SK-N-SH treated with all-trans-retinoic acid at 6 μM for 48 hours (cell line): Measurements from ENCODE around the gene RNASET2.

Experiments
- ATAC-seq: fragments of 200-7000 bp; cut with Tn5 transposase; 3 replicates; pipeline ENCODE4 v1.9.1; 2020; ENCODE audit warnings: mild to moderate bottlenecking, moderate library complexity
- ARNTL ChIP-seq: fragments of 450-650 bp; formaldehyde crosslinking; IDR thresholded peaks from 2 replicates; pipeline ENCODE4 v1.5.0; 2020; ENCODE audit warnings: low read depth, mild to moderate bottlenecking, moderate library complexity, borderline replicate concordance
- BACH2 ChIP-seq: fragments of 250-450 bp; sonication (Bioruptor Pico); IDR thresholded peaks from 2 replicates; pipeline ENCODE4 v1.9.0; 2021; ENCODE audit warnings: mild to moderate bottlenecking, borderline replicate concordance
- CSDC2 ChIP-seq: fragments of 250-450 bp; sonication (Bioruptor Pico); IDR thresholded peaks from 2 replicates; pipeline ENCODE4 v1.5.0; 2020; ENCODE audit warnings: mild to moderate bottlenecking, moderate library complexity
- ESRRG ChIP-seq: fragments of 250-450 bp; sonication (Bioruptor Pico); IDR thresholded peaks from 2 replicates; pipeline ENCODE4 v1.6.1; 2021; ENCODE audit warnings: mild to moderate bottlenecking
- GLIS3 ChIP-seq: fragments of 250-450 bp; sonication (Bioruptor Pico); IDR thresholded peaks from 2 replicates; pipeline ENCODE4 v1.5.0; 2020; ENCODE audit warnings: mild to moderate bottlenecking, moderate library complexity
- ISL1 ChIP-seq: fragments of 250-450 bp; sonication (Bioruptor Pico); IDR thresholded peaks from 2 replicates; pipeline ENCODE4 v2.1.2; 2022; ENCODE audit warnings: mild to moderate bottlenecking, moderate library complexity
- OSR1 ChIP-seq: fragments of 250-450 bp; sonication (Bioruptor Pico); IDR thresholded peaks from 2 replicates; pipeline ENCODE4 v1.8.0; 2022; ENCODE audit warnings: moderate library complexity, mild to moderate bottlenecking, inconsistent platforms
- PATZ1 ChIP-seq: fragments of 250-450 bp; sonication (Bioruptor Pico); IDR thresholded peaks from 2 replicates; pipeline ENCODE4 v1.8.0; 2020; ENCODE audit warnings: mild to moderate bottlenecking, moderate library complexity, borderline replicate concordance
- PPARA ChIP-seq: fragments of 250-450 bp; sonication (Bioruptor Pico); IDR thresholded peaks from 2 replicates; pipeline ENCODE4 v1.5.0; 2020; ENCODE audit warnings: mild to moderate bottlenecking, borderline replicate concordance
- RARB ChIP-seq: fragments of 250-450 bp; sonication (Bioruptor Pico); IDR thresholded peaks from 2 replicates; pipeline ENCODE4 v1.8.0; 2021; ENCODE audit warnings: mild to moderate bottlenecking, moderate library complexity
- SNAI2 ChIP-seq: fragments of 250-450 bp; sonication (Bioruptor Pico); IDR thresholded peaks from 2 replicates; pipeline ENCODE4 v1.5.0; 2020; ENCODE audit warnings: mild to moderate bottlenecking, moderate library complexity
- TCF4 ChIP-seq: fragments of 250-450 bp; sonication (Bioruptor Pico); IDR thresholded peaks from 2 replicates; pipeline ENCODE4 v1.8.0; 2021; ENCODE audit warnings: mild to moderate bottlenecking, moderate library complexity, borderline replicate concordance
- ZC3H10 ChIP-seq: fragments of 250-450 bp; sonication (Bioruptor Pico); IDR thresholded peaks from 2 replicates; pipeline ENCODE4 v1.5.1; 2021; ENCODE audit warnings: mild to moderate bottlenecking, moderate library complexity
- ZFP3 ChIP-seq: fragments of 250-450 bp; sonication (Bioruptor Pico); IDR thresholded peaks from 2 replicates; pipeline ENCODE4 v1.5.0; 2020; ENCODE audit warnings: mild to moderate bottlenecking, moderate library complexity
- ZFP30 ChIP-seq: fragments of 450-650 bp; formaldehyde crosslinking; IDR thresholded peaks from 2 replicates; pipeline ENCODE4 v1.5.0; 2022; ENCODE audit warnings: mild to moderate bottlenecking, moderate library complexity
- ZNF565 ChIP-seq: fragments of 450-650 bp; formaldehyde crosslinking; conservative IDR thresholded peaks from 2 replicates; pipeline ENCODE4 v1.5.0; 2020; ENCODE audit warnings: low read depth, mild to moderate bottlenecking, moderate library complexity
- ZNF70 ChIP-seq: fragments of 450-650 bp; formaldehyde crosslinking; IDR thresholded peaks from 2 replicates; pipeline ENCODE4 v1.5.0; 2020; ENCODE audit warnings: mild to moderate bottlenecking, moderate library complexity
- ZNF8 ChIP-seq: fragments of 450-650 bp; formaldehyde crosslinking; IDR thresholded peaks from 2 replicates; pipeline ENCODE4 v1.5.0; 2020; ENCODE audit warnings: mild to moderate bottlenecking, moderate library complexity
- TF ChIP-seq, protein P1 (sequence below): fragments of 250-450 bp; sonication (Bioruptor Pico); IDR thresholded peaks from 2 replicates; pipeline ENCODE4 v1.5.1; 2021; ENCODE audit warnings: mild to moderate bottlenecking, moderate library complexity
- TF ChIP-seq, protein P2 (sequence below): fragments of 250-450 bp; sonication (Bioruptor Pico); IDR thresholded peaks from 2 replicates; pipeline ENCODE4 v1.8.0; 2021; ENCODE audit warnings: low read depth, mild to moderate bottlenecking, moderate library complexity, borderline replicate concordance
- TF ChIP-seq, protein P3 (sequence below): fragments of 250-450 bp; sonication (Bioruptor Pico); IDR thresholded peaks from 2 replicates; pipeline ENCODE4 v1.5.0; 2020; ENCODE audit warnings: mild to moderate bottlenecking, moderate library complexity

Gene RNASET2

DNA sequence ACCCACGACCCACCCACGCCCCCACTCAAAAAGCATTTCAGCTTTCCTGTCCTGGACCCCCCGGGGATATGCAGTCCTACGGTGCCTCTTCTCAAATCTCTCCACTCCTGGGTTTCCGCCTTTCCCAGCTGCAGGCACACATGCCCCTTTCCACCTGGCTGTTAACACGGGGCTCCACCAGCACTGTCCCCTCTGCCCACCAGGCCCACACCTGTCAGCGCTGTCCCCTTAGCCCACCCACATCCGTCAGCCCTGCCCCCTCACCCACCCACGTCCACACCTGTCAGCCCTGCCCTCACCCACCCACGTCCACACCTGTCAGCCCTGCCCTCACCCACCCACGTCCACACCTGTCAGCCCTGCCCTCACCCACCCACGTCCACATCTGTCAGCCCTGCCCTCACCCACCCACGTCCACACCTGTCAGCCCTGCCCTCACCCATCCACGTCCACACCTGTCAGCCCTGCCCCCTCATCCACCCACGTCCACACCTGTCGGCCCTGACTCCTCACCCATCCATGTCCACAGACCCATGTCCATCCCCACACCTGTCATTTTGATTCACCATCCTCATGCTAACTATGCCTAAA is 11.6 kb downstream of the RNASET2 start:
- no peak for ATAC-seq
- TF ChIP-seq ARNTL (CRISPR knock-in tag) (no peak), ZC3H10 (no peak), PPARA (CRISPR knock-in tag) (no peak), PATZ1 (CRISPR knock-in tag) (no peak), BACH2 (no peak), GLIS3 (no peak), ZFP3 (CRISPR knock-in tag) (no peak), ESRRG (CRISPR knock-in tag) (no peak), SNAI2 (CRISPR knock-in tag) (no peak), TCF4 (no peak), ZNF565 (CRISPR knock-in tag) (no peak), CSDC2 (CRISPR knock-in tag) (no peak), ZNF8 (CRISPR knock-in tag) (no peak), RARB (no peak)
- TF ChIP-seq, protein P1, sequence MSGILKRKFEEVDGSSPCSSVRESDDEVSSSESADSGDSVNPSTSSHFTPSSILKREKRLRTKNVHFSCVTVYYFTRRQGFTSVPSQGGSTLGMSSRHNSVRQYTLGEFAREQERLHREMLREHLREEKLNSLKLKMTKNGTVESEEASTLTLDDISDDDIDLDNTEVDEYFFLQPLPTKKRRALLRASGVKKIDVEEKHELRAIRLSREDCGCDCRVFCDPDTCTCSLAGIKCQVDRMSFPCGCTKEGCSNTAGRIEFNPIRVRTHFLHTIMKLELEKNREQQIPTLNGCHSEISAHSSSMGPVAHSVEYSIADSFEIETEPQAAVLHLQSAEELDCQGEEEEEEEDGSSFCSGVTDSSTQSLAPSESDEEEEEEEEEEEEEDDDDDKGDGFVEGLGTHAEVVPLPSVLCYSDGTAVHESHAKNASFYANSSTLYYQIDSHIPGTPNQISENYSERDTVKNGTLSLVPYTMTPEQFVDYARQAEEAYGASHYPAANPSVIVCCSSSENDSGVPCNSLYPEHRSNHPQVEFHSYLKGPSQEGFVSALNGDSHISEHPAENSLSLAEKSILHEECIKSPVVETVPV, result no peak
- TF ChIP-seq, protein P2, sequence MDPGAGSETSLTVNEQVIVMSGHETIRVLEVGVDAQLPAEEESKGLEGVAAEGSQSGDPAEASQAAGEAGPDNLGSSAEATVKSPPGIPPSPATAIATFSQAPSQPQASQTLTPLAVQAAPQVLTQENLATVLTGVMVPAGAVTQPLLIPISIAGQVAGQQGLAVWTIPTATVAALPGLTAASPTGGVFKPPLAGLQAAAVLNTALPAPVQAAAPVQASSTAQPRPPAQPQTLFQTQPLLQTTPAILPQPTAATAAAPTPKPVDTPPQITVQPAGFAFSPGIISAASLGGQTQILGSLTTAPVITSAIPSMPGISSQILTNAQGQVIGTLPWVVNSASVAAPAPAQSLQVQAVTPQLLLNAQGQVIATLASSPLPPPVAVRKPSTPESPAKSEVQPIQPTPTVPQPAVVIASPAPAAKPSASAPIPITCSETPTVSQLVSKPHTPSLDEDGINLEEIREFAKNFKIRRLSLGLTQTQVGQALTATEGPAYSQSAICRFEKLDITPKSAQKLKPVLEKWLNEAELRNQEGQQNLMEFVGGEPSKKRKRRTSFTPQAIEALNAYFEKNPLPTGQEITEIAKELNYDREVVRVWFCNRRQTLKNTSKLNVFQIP (CRISPR knock-in tag), result no peak

GRCh38 chr6:166942393-166943168 is 13.8 kb downstream of the RNASET2 start:
- ATAC-seq, result no peak
- TF ChIP-seq, protein P3, sequence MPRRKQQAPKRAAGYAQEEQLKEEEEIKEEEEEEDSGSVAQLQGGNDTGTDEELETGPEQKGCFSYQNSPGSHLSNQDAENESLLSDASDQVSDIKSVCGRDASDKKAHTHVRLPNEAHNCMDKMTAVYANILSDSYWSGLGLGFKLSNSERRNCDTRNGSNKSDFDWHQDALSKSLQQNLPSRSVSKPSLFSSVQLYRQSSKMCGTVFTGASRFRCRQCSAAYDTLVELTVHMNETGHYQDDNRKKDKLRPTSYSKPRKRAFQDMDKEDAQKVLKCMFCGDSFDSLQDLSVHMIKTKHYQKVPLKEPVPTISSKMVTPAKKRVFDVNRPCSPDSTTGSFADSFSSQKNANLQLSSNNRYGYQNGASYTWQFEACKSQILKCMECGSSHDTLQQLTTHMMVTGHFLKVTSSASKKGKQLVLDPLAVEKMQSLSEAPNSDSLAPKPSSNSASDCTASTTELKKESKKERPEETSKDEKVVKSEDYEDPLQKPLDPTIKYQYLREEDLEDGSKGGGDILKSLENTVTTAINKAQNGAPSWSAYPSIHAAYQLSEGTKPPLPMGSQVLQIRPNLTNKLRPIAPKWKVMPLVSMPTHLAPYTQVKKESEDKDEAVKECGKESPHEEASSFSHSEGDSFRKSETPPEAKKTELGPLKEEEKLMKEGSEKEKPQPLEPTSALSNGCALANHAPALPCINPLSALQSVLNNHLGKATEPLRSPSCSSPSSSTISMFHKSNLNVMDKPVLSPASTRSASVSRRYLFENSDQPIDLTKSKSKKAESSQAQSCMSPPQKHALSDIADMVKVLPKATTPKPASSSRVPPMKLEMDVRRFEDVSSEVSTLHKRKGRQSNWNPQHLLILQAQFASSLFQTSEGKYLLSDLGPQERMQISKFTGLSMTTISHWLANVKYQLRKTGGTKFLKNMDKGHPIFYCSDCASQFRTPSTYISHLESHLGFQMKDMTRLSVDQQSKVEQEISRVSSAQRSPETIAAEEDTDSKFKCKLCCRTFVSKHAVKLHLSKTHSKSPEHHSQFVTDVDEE, result no peak
- TF ChIP-seq RARB (no peak), SNAI2 (CRISPR knock-in tag) (no peak), ESRRG (CRISPR knock-in tag) (no peak), CSDC2 (CRISPR knock-in tag) (no peak)

DNA sequence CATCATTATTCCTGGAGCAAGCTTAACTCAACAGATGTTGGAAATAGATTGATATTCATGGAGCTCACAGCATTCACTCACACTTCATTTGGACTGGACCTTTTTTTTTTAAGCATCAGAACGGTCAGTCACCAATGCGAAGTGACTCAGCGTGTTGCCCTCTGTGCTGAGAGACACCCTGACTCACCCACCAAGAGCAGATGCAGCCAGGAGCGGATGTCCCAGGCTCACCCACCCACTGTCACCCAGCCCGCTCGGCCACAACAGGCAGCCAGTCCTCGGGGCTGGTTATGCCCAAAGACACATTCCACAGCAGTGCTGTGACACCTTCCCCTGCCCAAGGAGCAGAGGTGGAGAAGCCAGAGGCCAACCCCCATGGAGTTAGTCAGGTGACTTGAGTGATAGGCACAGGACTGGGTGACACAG is 15.7 kb downstream of the RNASET2 start:
- TF ChIP-seq ISL1 (no peak), ZNF8 (CRISPR knock-in tag) (no peak), RARB (no peak), OSR1 (no peak), ESRRG (CRISPR knock-in tag) (no peak), ZFP30 (no peak), ZNF565 (CRISPR knock-in tag) (no peak), TCF4 (no peak), ZNF70 (CRISPR knock-in tag) (no peak)
- TF ChIP-seq, protein P2 (CRISPR knock-in tag), result no peak
- TF ChIP-seq, all 23 proteins: peak for 0
- ATAC-seq, result no peak; the same call in 2 of the 3 replicates
